Endothelial cell of umbilical vein (primary cell): Measurements from ENCODE around the gene EDEM2. TPM values are rescaled to one million over a fixed set of nuclear protein-coding genes. Genes with fewer than 3 reads are reported as not detected.
"Not testable (repeated sequence)": the region's sequence is repeated elsewhere in the genome, so short reads cannot be mapped to it uniquely, and the experiment has no call there.

Experiments used
- BruUV-seq: library from RNA; stranded (reverse); fragments of 400-500 nt; replicated peaks from 2 replicates; lab custom pipeline; 2021; lab: Mats Ljungman, UMichigan
- CTCF ChIA-PET: fragments of 300-600, 350-600 bp; sonication (Branson Sonifier 250); formaldehyde crosslinking; loops from one replicate; lab custom pipeline; 2021; ENCODE audit warnings: antibody characterized with exemption, inconsistent platforms; lab: Charles Lee
- POLR2A ChIA-PET: fragments of 300-600, 350-600 bp; sonication (Branson Sonifier 250); formaldehyde crosslinking; loops from one replicate; lab custom pipeline; 2021; ENCODE audit warnings: antibody characterized with exemption, inconsistent platforms; lab: Charles Lee
- DNase-seq: peaks from one replicate; pipeline ENCODE4 v3.0.0-alpha.2; 2011; ENCODE audit warnings: low read depth, low spot score
- FAIRE-seq: peaks from 2 replicates; lab custom pipeline; 2011; peaks lifted over from hg19 to GRCh38; lab: Jason Lieb, UNC
- H2AFZ ChIP-seq: 2 replicates; pipeline ENCODE4 v1.6.0; 2012; ENCODE audit warnings: low read depth, low read length, control low read depth, inconsistent platforms
- H3K27ac ChIP-seq: 2 replicates; pipeline ENCODE4 v1.5.1; 2011; ENCODE audit warnings: low read depth, mild to moderate bottlenecking, control low read depth, low read length, moderate library complexity; ENCODE audit not compliant: insufficient read depth
- H3K27me3 ChIP-seq, 2 experiments: 2 replicates each; pipeline versions ENCODE4 v1.6.0 to v1.6.1; 2011; ENCODE audit warnings: low read length in 2 of 2, mixed read lengths in 1 of 2; ENCODE audit not compliant: control insufficient read depth in 2 of 2, insufficient read depth in 2 of 2
- H3K36me3 ChIP-seq, 2 experiments: 2 replicates in 1 of 2; 3 replicates in 1 of 2; pipeline ENCODE4 v1.5.1; 2011; ENCODE audit warnings: low read length in 2 of 2, mild to moderate bottlenecking in 1 of 2, moderate library complexity in 1 of 2; ENCODE audit not compliant: control insufficient read depth in 2 of 2, insufficient read depth in 2 of 2; ENCODE audit errors: extremely low read depth in 1 of 2
- H3K4me1 ChIP-seq: 3 replicates; pipeline ENCODE4 v1.5.1; 2011; ENCODE audit warnings: mild to moderate bottlenecking, low read length; ENCODE audit not compliant: control insufficient read depth, insufficient read depth; ENCODE audit errors: extremely low read depth
- H3K4me2 ChIP-seq: 2 replicates; pipeline ENCODE4 v1.6.1; 2011; ENCODE audit warnings: low read length, control low read depth, mixed read lengths; ENCODE audit not compliant: insufficient read depth
- H3K4me3 ChIP-seq, 3 experiments: fragments of 200-600 bp in 1 of 3; sonication (generic), shearing (Covaris generic) in 1 of 3; replicated peaks in 1 of 3; 2 replicates each; pipeline ENCODE4 v1.5.1; 2011 to 2016; ENCODE audit warnings: control low read depth in 3 of 3, low read length in 3 of 3, mild to moderate bottlenecking in 2 of 3, inconsistent platforms in 1 of 3, low read depth in 1 of 3, moderate library complexity in 1 of 3; ENCODE audit not compliant: insufficient read depth in 1 of 3
- H3K79me2 ChIP-seq: 2 replicates; pipeline ENCODE4 v1.6.0; 2012; ENCODE audit warnings: low read length, inconsistent platforms; ENCODE audit not compliant: control insufficient read depth, insufficient read depth
- H3K9ac ChIP-seq: replicated peaks from 2 replicates; pipeline ENCODE3; 2011; ENCODE audit warnings: low read length, control low read depth; ENCODE audit not compliant: insufficient read depth; ENCODE audit errors: extremely low read depth
- H3K9me1 ChIP-seq: replicated peaks from 3 replicates; pipeline ENCODE4 v1.6.0; 2011; ENCODE audit warnings: mild to moderate bottlenecking, low read length; ENCODE audit not compliant: control insufficient read depth, insufficient read depth; ENCODE audit errors: extremely low read depth
- H3K9me3 ChIP-seq: replicated peaks from 2 replicates; pipeline ENCODE4 v1.5.1; 2012; ENCODE audit warnings: low read length, inconsistent platforms; ENCODE audit not compliant: control insufficient read depth, insufficient read depth
- H4K20me1 ChIP-seq: replicated peaks from 2 replicates; pipeline ENCODE3; 2011; ENCODE audit warnings: mild to moderate bottlenecking, low read length; ENCODE audit not compliant: control insufficient read depth, insufficient read depth; ENCODE audit errors: extremely low read depth
- CTCF ChIP-seq, 2 donors: IDR thresholded peaks; 1 replicate in 1 of 2; 2 replicates in 1 of 2; pipeline ENCODE4 v1.5.1; 2011; ENCODE audit warnings: low read length in 2 of 2, mild to moderate bottlenecking in 2 of 2, moderate library complexity in 2 of 2, control low read depth in 1 of 2, inconsistent platforms in 1 of 2, low read depth in 1 of 2; ENCODE audit not compliant: insufficient read depth in 1 of 2; ENCODE audit errors: extremely low read depth in 1 of 2
- EZH2 ChIP-seq: IDR thresholded peaks from 2 replicates; pipeline ENCODE4 v1.6.1; 2012; ENCODE audit warnings: borderline replicate concordance, low read depth, mild to moderate bottlenecking, moderate library complexity, low read length, inconsistent platforms; ENCODE audit not compliant: severe bottlenecking
- FOS ChIP-seq: IDR thresholded peaks from 2 replicates; pipeline ENCODE4 v1.6.1; 2011; ENCODE audit warnings: mild to moderate bottlenecking, low read length, moderate library complexity, borderline replicate concordance; ENCODE audit not compliant: insufficient read depth
- GATA2 ChIP-seq: IDR thresholded peaks from 2 replicates; pipeline ENCODE4 v1.7.0; 2011; ENCODE audit warnings: low read depth, mild to moderate bottlenecking, moderate library complexity, mixed read lengths, low read length; ENCODE audit not compliant: insufficient read length, insufficient read depth
- JUN ChIP-seq: IDR thresholded peaks from 2 replicates; pipeline ENCODE4 v1.6.1; 2011; ENCODE audit warnings: borderline replicate concordance, low read depth; ENCODE audit not compliant: insufficient read length, insufficient read depth
- MAX ChIP-seq: IDR thresholded peaks from 2 replicates; pipeline ENCODE4 v1.6.1; 2011; ENCODE audit not compliant: insufficient read depth, insufficient read length
- MYC ChIP-seq: IDR thresholded peaks from one replicate; pipeline ENCODE4 v1.6.1; 2011; ENCODE audit warnings: mild to moderate bottlenecking, low read depth, low read length
- POLR2A ChIP-seq: IDR thresholded peaks from 2 replicates; pipeline ENCODE4 v1.6.1; 2012; ENCODE audit warnings: low read depth, mild to moderate bottlenecking, control low read depth, low read length
- POLR2AphosphoS5 ChIP-seq: IDR thresholded peaks from 2 replicates; pipeline ENCODE4 v1.6.1; 2012; ENCODE audit warnings: low read depth, mild to moderate bottlenecking, control low read depth, low read length, moderate library complexity; ENCODE audit not compliant: insufficient read depth
- dilution Hi-C: fragments of 300-500 bp; cut with MboI; formaldehyde crosslinking; loops from one replicate; pipeline ENCODE4 v1.15.0; 2019; ENCODE audit warnings: low sequenced_read_pairs; ENCODE audit not compliant: extremely low pct_ligation_motif_present
- intact Hi-C: fragments of 100-400 bp; cut with micrococcal nuclease; formaldehyde crosslinking; loops from one replicate; pipeline ENCODE4 v1.10.0; 2022
- polyA plus RNA-seq, 4 experiments: library from polyadenylated mRNA; depleted of rRNA in 3 of 4; stranded (reverse) in 3 of 4; unstranded in 1 of 4; fragments of >200 nt; gene quantifications; 2 replicates each; pipeline versions ENCODE4 v1.2.1 to v1.2.3, GENCODE V29; 2011 to 2012; ENCODE audit warnings: missing spikeins in 1 of 4
- total RNA-seq: library from RNA; stranded (reverse); gene quantifications from 2 replicates; pipeline ENCODE4 v1.2.3, GENCODE V29; 2021

The EDEM2 gene
- total and polyA plus RNA-seq, 2 donors (not counting 3 experiments of a cell fraction or from before 2014, with no cell fraction given): 29.1 to 39.5 TPM

GRCh38 chr20:35190556-35190955 lies 43.4 kb upstream of the EDEM2 start:
- BruUV-seq: no TSS peak
- peak overlapping the region; percentile 32 for H3K4me2 ChIP-seq
- ChIA-PET POLR2A (no interaction called here), CTCF (interaction anchor here (1.2 to 1.9 kb wide), 3 partner anchors 17 to 94 kb away, joined by 3 to 7 read pairs (median 5); no protein-coding TSS in a partner anchor)
- intact Hi-C loops (no loop called here), dilution Hi-C loops (no loop called here)
- no peaks in the 10 kb centered on the region for H4K20me1 ChIP-seq
- no peaks in the 10 kb centered on the region for H3K27me3 ChIP-seq
- H3K9me1 ChIP-seq: no peaks in the 10 kb centered on the region
- no peak for TF ChIP-seq GATA2
- no peak for TF ChIP-seq FOS
- no peak for TF ChIP-seq EZH2
- TF ChIP-seq CTCF (IDR thresholded peaks at IDR 0.05; ENCODE audit: extremely low read depth in 1 of 2, insufficient read depth in 1 of 2, low read depth in 1 of 2, low read length in 2 of 2): no peak
- no peak for TF ChIP-seq POLR2AphosphoS5
- no peak for TF ChIP-seq JUN
- no peak for TF ChIP-seq POLR2A
- no peak for TF ChIP-seq MYC
- no peak for TF ChIP-seq MAX
- peaks cover 9% of the 10 kb centered on the region for H3K4me1 ChIP-seq
- DNase-seq: no peak
- no peaks in the 10 kb centered on the region for H3K9me3 ChIP-seq
- H3K36me3 ChIP-seq: no peaks in the 10 kb centered on the region
- H3K9ac ChIP-seq: no peak overlapping the region
- no peak overlapping the region for H3K27ac ChIP-seq
- H2AFZ ChIP-seq: no peak overlapping the region
- no peak overlapping the region for H3K4me3 ChIP-seq
- no peak for FAIRE-seq
- no peaks in the 10 kb centered on the region for H3K79me2 ChIP-seq

- H3K4me1 ChIP-seq, H4K20me1 ChIP-seq, intact Hi-C loops, H3K4me3 ChIP-seq, H3K79me2 ChIP-seq, dilution Hi-C loops, H3K9me1 ChIP-seq, DNase-seq, H3K27ac ChIP-seq, H3K36me3 ChIP-seq, H3K9ac ChIP-seq, H3K4me2 ChIP-seq, BruUV-seq, POLR2A ChIA-PET, FAIRE-seq, H2AFZ ChIP-seq, H3K9me3 ChIP-seq, H3K27me3 ChIP-seq: not testable (repeated sequence)
- CTCF ChIA-PET: interaction anchor here (1.3 to 1.9 kb wide), 2 partner anchors 44 to 93 kb away, joined by 5 to 7 read pairs; no protein-coding TSS in a partner anchor
These were observed 42.1 kb upstream of the EDEM2 start for GRCh38 chr20:35189223-35189622.
